HG02798 (cell line): ENCODE results near the gene SARM1.
"Not testable (repeated sequence)": the region's sequence is repeated elsewhere in the genome, so short reads cannot be mapped to it uniquely, and the experiment has no call there.

Experiments
- ATAC-seq: cut with Tn5 transposase; IDR thresholded peaks from one replicate; pipeline ENCODE4 v1.9.1; 2021; ENCODE audit warnings: mild to moderate bottlenecking; ENCODE audit not compliant: unreplicated experiment, poor library complexity

Gene SARM1

GRCh38 chr17:28412099-28412498, 40.6 kb downstream of the SARM1 start:
- no peak for ATAC-seq

GRCh38 chr17:28413804-28414203, 42.3 kb downstream of the SARM1 start:
- no peak for ATAC-seq

GRCh38 chr17:28415886-28416285, 44.4 kb downstream of the SARM1 start:
- no peak for ATAC-seq

GRCh38 chr17:28416703-28417311, 45.3 kb downstream of the SARM1 start:
- ATAC-seq = peak; percentile 48

GRCh38 chr17:28421787-28422305, 50.4 kb downstream of the SARM1 start:
- no peak for ATAC-seq

GRCh38 chr17:28425206-28425605, 53.7 kb downstream of the SARM1 start:
- no peak for ATAC-seq

GRCh38 chr17:28426081-28426519, 54.6 kb downstream of the SARM1 start:
- ATAC-seq = no peak

GRCh38 chr17:28427371-28427770, 55.9 kb downstream of the SARM1 start:
- no peak for ATAC-seq

- ATAC-seq = not testable (repeated sequence)
Measured at GRCh38 chr17:28427982-28428381, 56.5 kb downstream of the SARM1 start.

- no peak for ATAC-seq
Measured at GRCh38 chr17:28433721-28434120, 62.2 kb downstream of the SARM1 start.

- not testable (repeated sequence) for ATAC-seq
Measured at GRCh38 chr17:28434326-28434725, 62.8 kb downstream of the SARM1 start.

- no peak for ATAC-seq
Measured at GRCh38 chr17:28443901-28444638, 72.6 kb downstream of the SARM1 start.

GRCh38 chr17:28446716-28447395, 75.4 kb downstream of the SARM1 start:
- no peak for ATAC-seq

GRCh38 chr17:28447396-28447760, 75.9 kb downstream of the SARM1 start:
- ATAC-seq = no peak

- ATAC-seq = no peak
Measured at GRCh38 chr17:28449859-28450258, 78.4 kb downstream of the SARM1 start.
